ENCODE data around the gene IL12RB2.
A peak's percentile ranks its signal among the peaks of the same experiment; 100 is the strongest.

IL12RB2 gene

DNA sequence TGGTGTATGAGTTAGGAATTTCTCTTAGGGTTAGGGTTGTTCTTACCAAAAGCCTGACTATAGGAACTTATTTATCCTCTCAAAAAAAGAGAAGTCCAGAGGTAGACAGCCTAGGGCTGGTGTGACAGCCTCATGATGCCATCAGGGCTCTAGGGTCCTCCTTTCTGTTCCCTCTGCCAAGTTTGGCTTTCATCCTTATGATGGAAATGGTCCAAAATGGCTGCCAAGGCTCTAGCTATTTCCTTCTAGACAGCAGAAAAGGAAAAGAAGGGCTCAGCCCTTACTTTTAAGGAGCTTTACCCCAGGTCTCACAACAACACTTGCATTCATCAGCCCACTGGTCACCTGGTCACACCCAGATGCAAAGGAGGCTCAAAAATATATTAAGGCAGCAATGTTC is 44.5 kb downstream of the IL12RB2 start:
- TF ChIP-seq, protein P1, sequence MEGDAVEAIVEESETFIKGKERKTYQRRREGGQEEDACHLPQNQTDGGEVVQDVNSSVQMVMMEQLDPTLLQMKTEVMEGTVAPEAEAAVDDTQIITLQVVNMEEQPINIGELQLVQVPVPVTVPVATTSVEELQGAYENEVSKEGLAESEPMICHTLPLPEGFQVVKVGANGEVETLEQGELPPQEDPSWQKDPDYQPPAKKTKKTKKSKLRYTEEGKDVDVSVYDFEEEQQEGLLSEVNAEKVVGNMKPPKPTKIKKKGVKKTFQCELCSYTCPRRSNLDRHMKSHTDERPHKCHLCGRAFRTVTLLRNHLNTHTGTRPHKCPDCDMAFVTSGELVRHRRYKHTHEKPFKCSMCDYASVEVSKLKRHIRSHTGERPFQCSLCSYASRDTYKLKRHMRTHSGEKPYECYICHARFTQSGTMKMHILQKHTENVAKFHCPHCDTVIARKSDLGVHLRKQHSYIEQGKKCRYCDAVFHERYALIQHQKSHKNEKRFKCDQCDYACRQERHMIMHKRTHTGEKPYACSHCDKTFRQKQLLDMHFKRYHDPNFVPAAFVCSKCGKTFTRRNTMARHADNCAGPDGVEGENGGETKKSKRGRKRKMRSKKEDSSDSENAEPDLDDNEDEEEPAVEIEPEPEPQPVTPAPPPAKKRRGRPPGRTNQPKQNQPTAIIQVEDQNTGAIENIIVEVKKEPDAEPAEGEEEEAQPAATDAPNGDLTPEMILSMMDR (IDR thresholded peaks at IDR 0.05): no peak

DNA sequence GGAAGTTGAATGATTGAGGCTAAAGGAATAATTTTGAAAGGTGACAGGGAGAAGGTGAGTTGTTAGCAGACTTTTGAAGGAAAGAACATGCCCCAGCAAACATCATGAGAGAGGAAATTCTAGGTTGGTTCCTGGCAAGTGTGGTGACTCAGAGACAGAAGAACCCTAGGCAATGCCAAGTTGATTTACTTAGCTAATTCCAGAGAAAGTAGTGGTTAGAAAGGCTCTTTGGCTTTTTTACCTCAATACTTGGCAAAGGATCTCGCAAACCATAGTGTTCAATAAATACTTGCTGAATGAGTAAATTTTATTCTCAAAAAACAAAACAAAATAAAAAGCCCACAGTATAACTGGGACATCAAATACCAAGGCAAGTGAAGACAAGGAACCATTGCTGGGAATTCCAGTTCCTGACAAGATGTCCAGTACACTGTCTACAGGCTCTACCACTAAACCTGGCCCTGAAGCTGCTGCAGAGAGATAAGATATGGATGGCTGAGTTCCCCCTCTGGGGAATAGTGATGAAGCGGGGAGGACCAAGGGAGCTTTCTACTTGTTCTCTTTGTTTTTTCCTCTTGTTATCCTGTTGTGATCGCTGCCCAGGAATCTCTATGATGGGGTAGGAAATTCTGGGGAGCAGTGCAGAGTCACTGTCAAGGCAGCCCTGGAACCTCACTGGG is 48.2 kb downstream of the IL12RB2 start:
- TF ChIP-seq, protein P1 (IDR thresholded peaks at IDR 0.05): no peak

DNA sequence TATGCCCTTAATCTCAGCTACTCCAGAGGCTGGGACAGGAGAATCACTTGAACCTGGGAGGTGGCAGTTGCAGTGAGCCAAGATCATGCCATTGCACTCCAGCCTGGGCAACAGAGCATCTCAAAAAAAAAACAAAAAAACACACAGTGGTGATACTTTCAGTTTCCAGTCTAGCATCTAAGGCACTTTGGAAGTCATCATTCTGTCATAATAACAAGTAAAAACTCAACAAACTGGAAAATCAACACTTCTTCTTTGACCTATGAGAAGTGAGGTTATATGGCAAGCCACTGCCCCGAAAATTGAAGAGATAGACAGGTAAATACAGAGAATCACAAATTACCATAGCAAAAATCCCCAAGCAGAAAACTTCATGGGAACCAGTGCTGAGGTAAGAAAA is 51.9 kb downstream of the IL12RB2 start:
- TF ChIP-seq, protein P1 (IDR thresholded peaks at IDR 0.05): no peak

DNA sequence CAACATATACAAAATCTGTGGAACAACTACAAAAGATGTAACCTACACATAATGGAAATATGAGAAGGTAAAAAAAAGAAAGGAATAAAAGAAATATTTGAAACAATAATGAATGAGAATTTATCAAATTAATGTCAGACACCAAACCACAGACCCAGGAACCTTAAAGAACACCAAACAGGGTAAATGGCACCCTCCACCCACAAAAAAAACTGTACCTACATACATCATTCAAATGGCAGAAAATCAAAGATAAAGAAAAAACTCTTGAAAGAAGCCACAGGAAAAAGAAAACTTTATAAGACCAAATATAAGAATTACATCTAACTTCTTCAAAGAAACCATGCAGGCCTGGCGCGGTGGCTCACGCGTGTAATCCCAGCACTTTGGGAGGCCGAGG is 54.0 kb downstream of the IL12RB2 start:
- TF ChIP-seq, protein P1 (IDR thresholded peaks at IDR 0.05): no peak

DNA sequence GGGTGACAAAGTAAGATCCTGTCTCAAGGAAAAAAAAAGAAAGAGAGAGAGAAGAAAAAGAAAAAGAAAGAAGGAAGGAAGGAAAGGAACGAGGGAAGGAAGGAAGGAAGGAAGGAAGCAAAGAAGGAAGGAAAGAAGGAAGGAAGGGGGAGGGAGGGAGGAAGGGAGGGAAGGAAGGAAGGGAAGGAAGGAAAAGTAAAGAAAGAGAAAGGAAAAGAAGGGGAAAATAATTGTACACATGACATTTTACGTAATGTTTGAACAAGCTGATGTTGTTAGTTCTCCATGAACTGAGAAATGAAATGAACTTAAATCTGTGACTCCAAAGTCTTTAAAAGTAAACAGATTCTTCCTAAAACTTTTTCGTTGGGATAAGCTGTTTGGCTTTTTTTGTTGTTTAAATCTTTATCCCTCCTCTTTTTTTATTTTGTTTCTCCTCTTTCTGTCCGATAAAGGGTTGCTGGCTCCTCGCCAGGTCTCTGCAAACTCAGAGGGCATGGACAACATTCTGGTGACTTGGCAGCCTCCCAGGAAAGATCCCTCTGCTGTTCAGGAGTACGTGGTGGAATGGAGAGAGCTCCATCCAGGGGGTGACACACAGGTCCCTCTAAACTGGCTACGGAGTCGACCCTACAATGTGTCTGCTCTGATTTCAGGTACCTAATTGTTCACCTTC is 59.8 kb downstream of the IL12RB2 start:
- TF ChIP-seq, protein P1 (IDR thresholded peaks at IDR 0.05): peak; percentile 13; the same call in 1 of the 2 replicates

DNA sequence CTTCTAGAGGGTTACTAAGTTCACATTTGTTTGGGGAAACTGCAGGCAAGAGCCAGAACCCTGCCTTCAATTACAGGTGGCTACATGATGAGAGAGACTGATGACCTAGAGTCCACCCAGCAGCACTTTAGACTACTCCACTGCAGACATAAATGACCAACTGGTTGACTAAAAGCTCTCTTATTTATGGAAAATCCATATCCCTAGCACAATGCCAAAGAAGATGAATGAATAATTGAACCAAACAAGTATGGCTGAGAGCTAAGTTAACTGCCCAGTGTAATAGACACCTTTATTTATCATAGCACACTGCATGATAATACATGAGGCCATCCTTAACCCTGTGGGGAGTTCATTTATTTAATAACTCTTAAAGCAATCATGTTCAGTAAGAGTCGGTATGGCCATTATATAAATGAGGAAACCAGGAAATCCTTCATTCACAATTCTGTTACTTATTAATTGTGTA is 60.4 kb downstream of the IL12RB2 start:
- TF ChIP-seq, protein P1 (IDR thresholded peaks at IDR 0.05): no peak

DNA sequence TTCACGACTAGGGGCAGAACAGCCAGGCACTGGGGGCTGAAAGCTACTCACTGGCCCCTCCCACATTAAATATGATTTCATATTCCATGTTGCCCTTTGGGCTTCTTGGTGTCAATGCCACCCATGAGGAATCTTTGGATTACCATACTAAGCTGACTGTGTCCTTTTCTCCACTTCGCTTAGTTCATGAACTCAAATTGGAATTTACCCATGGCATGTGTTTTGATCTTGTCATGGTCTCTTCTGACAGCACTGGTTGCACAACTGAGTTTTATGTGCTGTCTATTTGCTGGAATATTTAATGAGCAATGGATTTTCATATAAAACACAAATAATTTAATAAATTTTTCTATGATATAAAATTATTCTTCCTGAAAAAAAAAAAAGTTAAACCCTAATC is 63.4 kb downstream of the IL12RB2 start:
- TF ChIP-seq, protein P1 (IDR thresholded peaks at IDR 0.05): no peak

Data from LNCAP (cell line).